Tongue (tissue), 2 donors: Measurements from ENCODE around the gene AURKAIP1. TPM values are rescaled to one million over a fixed set of nuclear protein-coding genes. Genes with fewer than 3 reads are reported as not detected.

Source experiments
- DNase-seq: peaks from one replicate; pipeline ENCODE4 v3.0.0-alpha.2; 2015
- total RNA-seq: library from RNA; depleted of rRNA; stranded (reverse); fragments of >200 nt; gene quantifications from one replicate; pipeline ENCODE4 v1.2.3, GENCODE V29; 2014

AURKAIP1 gene
- total RNA-seq, 1 donor from 2014 or later: 75.3 TPM

DNA sequence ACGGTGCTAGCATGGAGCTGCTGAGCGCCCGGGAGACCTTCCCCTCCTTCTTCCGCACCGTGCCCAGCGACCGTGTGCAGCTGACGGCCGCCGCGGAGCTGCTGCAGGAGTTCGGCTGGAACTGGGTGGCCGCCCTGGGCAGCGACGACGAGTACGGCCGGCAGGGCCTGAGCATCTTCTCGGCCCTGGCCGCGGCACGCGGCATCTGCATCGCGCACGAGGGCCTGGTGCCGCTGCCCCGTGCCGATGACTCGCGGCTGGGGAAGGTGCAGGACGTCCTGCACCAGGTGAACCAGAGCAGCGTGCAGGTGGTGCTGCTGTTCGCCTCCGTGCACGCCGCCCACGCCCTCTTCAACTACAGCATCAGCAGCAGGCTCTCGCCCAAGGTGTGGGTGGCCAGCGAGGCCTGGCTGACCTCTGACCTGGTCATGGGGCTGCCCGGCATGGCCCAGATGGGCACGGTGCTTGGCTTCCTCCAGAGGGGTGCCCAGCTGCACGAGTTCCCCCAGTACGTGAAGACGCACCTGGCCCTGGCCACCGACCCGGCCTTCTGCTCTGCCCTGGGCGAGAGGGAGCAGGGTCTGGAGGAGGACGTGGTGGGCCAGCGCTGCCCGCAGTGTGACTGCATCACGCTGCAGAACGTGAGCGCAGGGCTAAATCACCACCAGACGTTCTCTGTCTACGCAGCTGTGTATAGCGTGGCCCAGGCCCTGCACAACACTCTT is 42.8 kb downstream of the AURKAIP1 start:
- no peak for DNase-seq

- peak; percentile 74 for DNase-seq
Observed at GRCh38 chr1:1331068-1331965, 43.7 kb downstream of the AURKAIP1 start, which contains the start of gene TAS1R3. TAS1R3 (plus strand) TSS chr1:1331280; CDS start chr1:1331346, 66 bp downstream.

GRCh38 chr1:1330366-1331067 is 44.5 kb downstream of the AURKAIP1 start:
- DNase-seq: no peak

DNA sequence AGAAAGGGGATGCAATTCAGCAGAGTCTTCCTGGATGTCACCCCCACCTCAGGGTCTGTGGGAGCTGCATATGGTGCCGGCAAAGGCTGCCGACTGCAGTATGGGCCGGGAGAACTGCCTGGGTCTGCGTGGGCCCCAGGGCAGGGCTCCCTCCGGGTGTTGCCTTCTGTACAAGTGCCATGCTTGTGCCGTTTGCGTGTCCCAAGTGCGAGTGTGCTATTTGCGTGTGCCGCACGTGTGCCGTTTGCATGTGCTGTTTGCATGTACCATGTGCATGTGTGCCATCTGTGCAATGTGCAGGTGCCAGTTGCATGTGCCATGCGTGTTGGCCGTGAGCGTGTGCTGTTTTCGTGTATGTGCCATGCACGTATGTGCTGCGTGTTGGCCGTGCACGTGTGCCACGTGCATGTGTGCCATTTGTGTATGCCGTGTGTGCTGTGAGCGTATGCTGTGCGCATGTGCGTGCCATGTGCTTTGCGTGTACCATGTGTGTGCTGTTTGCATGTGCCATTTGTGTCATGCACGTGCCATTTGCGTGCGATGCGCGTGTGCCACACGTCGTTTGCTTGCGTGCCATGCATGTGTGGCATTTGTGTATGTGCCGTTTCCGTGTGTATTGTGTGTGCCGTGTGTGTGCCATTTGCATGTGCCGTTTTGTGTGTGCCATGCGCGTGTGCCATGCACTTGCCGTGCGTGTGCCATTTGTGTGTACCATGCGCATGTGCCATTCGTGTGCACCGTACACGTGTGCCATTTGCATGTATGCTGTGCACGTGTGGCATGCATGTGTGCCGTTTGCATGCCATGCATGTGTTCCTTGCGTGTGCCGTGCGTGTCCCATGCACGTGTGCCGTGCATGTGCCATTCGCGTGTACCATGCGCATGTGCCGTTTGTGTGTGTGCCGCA is 45.5 kb downstream of the AURKAIP1 start:
- DNase-seq: no peak

GRCh38 chr1:1328254-1328653 is 46.8 kb downstream of the AURKAIP1 start:
- no peak for DNase-seq

GRCh38 chr1:1327291-1327690 is 47.7 kb downstream of the AURKAIP1 start:
- no peak for DNase-seq

DNA sequence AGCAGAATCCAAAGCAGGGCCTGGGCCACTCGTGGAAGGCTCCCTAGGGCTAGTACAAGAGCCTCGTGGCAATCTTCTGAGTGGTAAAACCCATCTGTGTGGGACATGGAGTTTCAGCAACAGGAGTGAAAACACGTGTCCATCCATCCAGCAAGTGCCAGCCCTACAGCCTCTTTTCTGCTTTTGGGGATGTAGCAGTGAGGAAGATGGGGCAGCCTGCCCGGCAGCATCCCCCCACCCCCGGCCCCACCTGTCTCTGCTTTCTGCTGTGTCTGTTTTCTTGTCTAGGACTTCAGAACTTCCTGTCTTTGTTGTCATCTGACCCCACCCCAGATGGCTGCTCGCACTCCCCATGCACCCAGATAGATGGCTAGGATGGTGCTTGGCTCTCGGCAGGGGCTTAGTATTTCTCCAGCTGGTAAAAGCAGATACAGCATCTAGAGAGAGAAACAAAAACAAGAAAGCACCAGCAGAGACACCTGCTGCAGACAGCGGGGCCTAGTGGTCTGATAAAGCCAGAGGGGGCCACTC is 48.9 kb downstream of the AURKAIP1 start:
- DNase-seq: no peak

GRCh38 chr1:1325288-1326074 is 49.5 kb downstream of the AURKAIP1 start:
- no peak for DNase-seq

DNA sequence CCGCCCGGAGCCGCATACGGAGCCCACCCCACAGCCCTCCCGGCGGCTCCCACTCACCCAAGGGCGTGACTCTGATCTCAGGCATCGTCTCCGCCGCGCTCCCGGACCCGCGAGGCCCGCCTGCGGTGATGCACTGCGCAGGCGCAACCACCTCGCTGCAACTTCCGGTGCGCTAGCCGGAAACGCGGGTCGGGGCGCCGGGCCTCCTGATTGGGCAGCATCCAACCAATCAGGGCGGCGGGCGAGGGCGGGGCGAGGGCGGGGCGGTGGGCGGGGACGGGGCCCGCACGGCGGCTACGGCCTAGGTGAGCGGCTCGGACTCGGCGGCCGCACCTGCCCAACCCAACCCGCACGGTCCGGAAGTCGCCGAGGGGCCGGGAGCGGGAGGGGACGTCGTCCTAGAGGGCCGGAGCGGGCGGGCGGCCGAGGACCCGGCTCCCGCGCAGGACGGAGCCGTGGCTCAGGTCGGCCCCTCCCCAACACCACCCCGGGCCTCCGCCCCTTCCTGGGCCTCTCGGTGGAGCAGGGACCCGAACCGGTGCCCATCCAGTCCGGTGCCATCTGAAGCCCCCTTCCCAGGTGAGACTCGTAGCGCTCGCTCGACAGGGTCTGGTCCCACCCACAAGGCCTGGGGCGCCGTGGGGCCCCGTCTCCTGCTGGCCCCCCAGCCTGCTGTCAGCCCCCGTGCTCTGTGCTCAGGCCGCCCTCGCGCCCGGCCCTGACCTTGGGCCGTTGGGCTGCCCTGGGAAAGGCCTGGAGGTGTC is 50.3 kb downstream of the AURKAIP1 start, which contains the start of the genes CPTP and INTS11:
TSS of gene CPTP (plus strand) at position 279 of the 764 bp plus-strand sequence. CDS start 2,109 bp downstream, outside the sequence.
TSS of gene INTS11 (minus strand) at position 137 of the 764 bp plus-strand sequence. CDS start at position 85, 52 bp downstream.
- peak; percentile 97 for DNase-seq

GRCh38 chr1:1324084-1324523 is 50.9 kb downstream of the AURKAIP1 start:
- DNase-seq: no peak

Other genes with a start within 250 kb of the AURKAIP1 start
- gene TTLL10, start 201.3 kb downstream of the AURKAIP1 start, total RNA-seq: 0.41 TPM
- 3.0 TPM for gene TNFRSF18, start 168.6 kb downstream of the AURKAIP1 start, total RNA-seq
- gene TNFRSF4, start 161.1 kb downstream of the AURKAIP1 start, total RNA-seq: 2.9 TPM
- gene SDF4, start 143.2 kb downstream of the AURKAIP1 start, total RNA-seq: 69.1 TPM
- 16.5 TPM for gene B3GALT6, start 143.0 kb downstream of the AURKAIP1 start, total RNA-seq
- 6.3 TPM for gene C1QTNF12, start 128.5 kb downstream of the AURKAIP1 start, total RNA-seq
- 34.6 TPM for gene UBE2J2, start 101.4 kb downstream of the AURKAIP1 start, total RNA-seq
- gene SCNN1D, start 94.8 kb downstream of the AURKAIP1 start, total RNA-seq: 4.8 TPM
- 73.3 TPM for gene ACAP3, start 67.3 kb downstream of the AURKAIP1 start, total RNA-seq
- gene PUSL1, start 66.6 kb downstream of the AURKAIP1 start, total RNA-seq: 15.1 TPM
- gene INTS11, start 50.5 kb downstream of the AURKAIP1 start, total RNA-seq: 61.5 TPM
- gene CPTP, start 50.4 kb downstream of the AURKAIP1 start, total RNA-seq: 17.5 TPM
- gene TAS1R3, start 43.9 kb downstream of the AURKAIP1 start, total RNA-seq: 1.9 TPM
- gene DVL1, start 25.8 kb downstream of the AURKAIP1 start, total RNA-seq: 82.8 TPM
- gene MXRA8, start 16.7 kb downstream of the AURKAIP1 start, total RNA-seq: 95.3 TPM
- gene CCNL2, start 24.1 kb upstream of the AURKAIP1 start, total RNA-seq: 174 TPM
- gene MRPL20, start 32.1 kb upstream of the AURKAIP1 start, total RNA-seq: 101 TPM
- 13.4 TPM for gene ANKRD65, start 46.1 kb upstream of the AURKAIP1 start, total RNA-seq
- 39.3 TPM for gene VWA1, start 60.5 kb upstream of the AURKAIP1 start, total RNA-seq
- gene ATAD3C, start 74.5 kb upstream of the AURKAIP1 start, total RNA-seq: 1.3 TPM
- gene ATAD3B, start 96.6 kb upstream of the AURKAIP1 start, total RNA-seq: 10.5 TPM
- 21.3 TPM for gene ATAD3A, start 137.0 kb upstream of the AURKAIP1 start, total RNA-seq
- gene TMEM240, start 165.4 kb upstream of the AURKAIP1 start, total RNA-seq: 2.4 TPM
- 55.7 TPM for gene SSU72, start 199.7 kb upstream of the AURKAIP1 start, total RNA-seq
- gene FNDC10, start 224.9 kb upstream of the AURKAIP1 start, total RNA-seq: 1.0 TPM
- 79.5 TPM for gene MIB2, start 240.3 kb upstream of the AURKAIP1 start, total RNA-seq